Thyroid gland (tissue), 4 donors: Measurements from ENCODE around the gene SCP2.

Experiments
- CTCF ChIP-seq, 6 experiments: fragments of 200-600 bp in 3 of 6; fragments of 450-650 bp in 3 of 6; sonication (generic) in 3 of 6; IDR thresholded peaks; one replicate each; pipeline ENCODE4 v1.5.1; 2016 to 2019; ENCODE audit warnings: antibody characterized with exemption in 6 of 6, mild to moderate bottlenecking in 2 of 6, inconsistent platforms in 1 of 6, moderate library complexity in 1 of 6
- POLR2A ChIP-seq, 2 donors: fragments of 450-650 bp; IDR thresholded peaks; one replicate each; pipeline ENCODE4 v1.6.1; 2017; ENCODE audit warnings: antibody characterized with exemption in 2 of 2, mild to moderate bottlenecking in 2 of 2, moderate library complexity in 1 of 2

- no peak for TF ChIP-seq CTCF (IDR thresholded peaks at IDR 0.05)
- TF ChIP-seq POLR2A (IDR thresholded peaks at IDR 0.05): no peak
These were observed 69.6 kb downstream of the SCP2 start for GRCh38 chr1:52996653-52997052.
